K562 (cell line): ENCODE measurements around the gene PATL1. TPM values are rescaled to one million over a fixed set of nuclear protein-coding genes. Genes with fewer than 3 reads are reported as not detected.

Experiments
- ATAC-seq: fragments of 200-7000 bp; cut with Tn5 transposase; 3 replicates; pipeline ENCODE4 v1.9.1; 2020; ENCODE audit warnings: moderate library complexity
- BruUV-seq: library from RNA; stranded (reverse); fragments of 400-500 nt; replicated peaks from 2 replicates; lab custom pipeline; 2021; lab: Mats Ljungman, UMichigan
- CTCF ChIA-PET: fragments of 300-600 bp; formaldehyde crosslinking; extraction: SDS; loops from one replicate; lab custom pipeline; 2021; ENCODE audit warnings: low intra/inter-chr PET ratio; lab: Yijun Ruan, JAX
- POLR2A ChIA-PET: fragments of 300-600, 350-650 bp; sonication (Branson Sonifier 250); formaldehyde crosslinking; extraction: SDS; loops from one replicate; lab custom pipeline; 2021; ENCODE audit warnings: antibody characterized with exemption, inconsistent platforms; lab: Yijun Ruan, JAX
- DNase-seq, 4 experiments: peaks; one replicate each; pipeline versions ENCODE4 v3.0.0 to v3.0.0-alpha.2; 2011 to 2018; ENCODE audit warnings: low spot score in 3 of 4, mixed read lengths in 3 of 4; ENCODE audit errors: extremely low read depth in 1 of 4
- FAIRE-seq: peaks from 2 replicates; lab custom pipeline; 2011; peaks lifted over from hg19 to GRCh38; lab: Jason Lieb, UNC
- H2AFZ ChIP-seq: 2 replicates; pipeline ENCODE4 v1.6.0; 2011; ENCODE audit warnings: low read depth, low read length, control low read depth, inconsistent platforms
- H3K27ac ChIP-seq: fragments of 200-600 bp; 3 replicates; pipeline ENCODE4 v1.8.0; 2011; ENCODE audit warnings: low read depth, mild to moderate bottlenecking, control low read depth, inconsistent platforms, low read length, moderate library complexity, mixed read lengths; ENCODE audit errors: extremely low read depth
- H3K27me3 ChIP-seq, 2 experiments: fragments of 300-600 bp in 1 of 2; 2 replicates in 1 of 2; 3 replicates in 1 of 2; pipeline versions ENCODE4 v1.6.0 to v1.8.0; 2011; ENCODE audit warnings: inconsistent platforms in 2 of 2, low read length in 2 of 2, mild to moderate bottlenecking in 1 of 2, mixed read lengths in 1 of 2, moderate library complexity in 1 of 2; ENCODE audit not compliant: control insufficient read depth in 2 of 2, insufficient read depth in 2 of 2
- H3K36me3 ChIP-seq: fragments of 300-600 bp; 3 replicates; pipeline ENCODE4 v1.8.0; 2011; ENCODE audit warnings: mild to moderate bottlenecking, low read length, inconsistent platforms; ENCODE audit not compliant: control insufficient read depth, insufficient read depth
- H3K4me1 ChIP-seq, 2 experiments: fragments of 200-600 bp in 1 of 2; replicated peaks in 1 of 2; 2 replicates in 1 of 2; 3 replicates in 1 of 2; pipeline versions ENCODE4 v1.5.1 to v1.8.0; 2011; ENCODE audit warnings: inconsistent platforms in 2 of 2, low read length in 2 of 2, mild to moderate bottlenecking in 1 of 2, mixed read lengths in 1 of 2, moderate library complexity in 1 of 2; ENCODE audit not compliant: control insufficient read depth in 2 of 2, insufficient read depth in 2 of 2
- H3K4me2 ChIP-seq: 2 replicates; pipeline ENCODE4 v1.6.1; 2011; ENCODE audit warnings: low read length, control low read depth, inconsistent platforms, mixed read lengths; ENCODE audit not compliant: insufficient read depth
- H3K4me3 ChIP-seq: fragments of 200-600 bp; sonication (generic), shearing (Covaris generic); 2 replicates; pipeline ENCODE4 v1.5.1; 2016; ENCODE audit warnings: control low read depth, inconsistent platforms
- H3K79me2 ChIP-seq: fragments of 200-600 bp; 3 replicates; pipeline ENCODE4 v1.8.0; 2011; ENCODE audit warnings: low read length, inconsistent platforms; ENCODE audit not compliant: control insufficient read depth, insufficient read depth
- H3K9ac ChIP-seq, 2 experiments: 2 replicates each; pipeline versions ENCODE4 v1.6.0 to v1.6.1; 2011; ENCODE audit warnings: low read depth in 2 of 2, low read length in 2 of 2, control low read depth in 1 of 2, inconsistent platforms in 1 of 2, mild to moderate bottlenecking in 1 of 2, mixed read lengths in 1 of 2; ENCODE audit not compliant: insufficient read depth in 1 of 2
- H3K9me1 ChIP-seq: one replicate; pipeline ENCODE4 v1.6.0; 2011; ENCODE audit warnings: inconsistent platforms, mild to moderate bottlenecking, low read length, moderate library complexity; ENCODE audit not compliant: control insufficient read depth, insufficient read depth
- H3K9me3 ChIP-seq: replicated peaks from 2 replicates; pipeline ENCODE4 v1.5.1; 2011; ENCODE audit warnings: low read depth, low read length, inconsistent platforms; ENCODE audit not compliant: control insufficient read depth, insufficient read depth
- H4K20me1 ChIP-seq: replicated peaks from 2 replicates; pipeline ENCODE4 v1.6.1; 2011; ENCODE audit warnings: low read length, inconsistent platforms, mixed read lengths; ENCODE audit not compliant: control insufficient read depth, insufficient read depth
- BRD4 ChIP-seq: fragments of 200-600 bp; sonication (generic); IDR thresholded peaks from 2 replicates; pipeline ENCODE4 v1.6.1; 2017; ENCODE audit warnings: inconsistent platforms
- FOXA1 ChIP-seq: fragments of 450-650 bp; IDR thresholded peaks from 2 replicates; pipeline ENCODE4 v1.6.1; 2016; ENCODE audit warnings: mild to moderate bottlenecking, borderline replicate concordance
- FOXP1 ChIP-seq: sonication (generic); formaldehyde crosslinking; IDR thresholded peaks from 2 replicates; pipeline ENCODE4 v1.8.0; 2022; ENCODE audit warnings: mild to moderate bottlenecking, missing genetic modification reagents
- MCM2 ChIP-seq: fragments of 450-650 bp; IDR thresholded peaks from 2 replicates; pipeline ENCODE4 v1.6.1; 2017; ENCODE audit warnings: low read depth, mild to moderate bottlenecking
- RBM15 ChIP-seq: fragments of 200-400 bp; formaldehyde crosslinking; IDR thresholded peaks from 2 replicates; pipeline ENCODE4 v1.6.1; 2018; ENCODE audit warnings: mild to moderate bottlenecking, low read length, moderate library complexity; ENCODE audit not compliant: insufficient read depth
- RFX7 ChIP-seq: fragments of 250-450 bp; sonication (Bioruptor Pico); IDR thresholded peaks from 2 replicates; pipeline ENCODE4 v1.5.1; 2021; ENCODE audit warnings: mild to moderate bottlenecking
- RUNX1 ChIP-seq: sonication (generic); IDR thresholded peaks from 2 replicates; pipeline ENCODE4 v1.6.1; 2016; ENCODE audit warnings: antibody characterized with exemption, low read depth
- SMAD2 ChIP-seq: fragments of 150-350 bp; IDR thresholded peaks from 2 replicates; pipeline ENCODE4 v1.6.1; 2014; ENCODE audit warnings: low read depth, mild to moderate bottlenecking, low read length
- SMAD3 ChIP-seq: fragments of 450-650 bp; formaldehyde crosslinking; conservative IDR thresholded peaks from 2 replicates; pipeline ENCODE4 v1.4.0; 2020; ENCODE audit warnings: mild to moderate bottlenecking
- SMARCE1 ChIP-seq: fragments of 450-650 bp; IDR thresholded peaks from 2 replicates; pipeline ENCODE4 v1.7.1; 2016; ENCODE audit warnings: mild to moderate bottlenecking
- SPI1 ChIP-seq: IDR thresholded peaks from 2 replicates; pipeline ENCODE4 v1.6.1; 2011; ENCODE audit warnings: low read depth, low read length, control low read depth, borderline replicate concordance
- TGIF2 ChIP-seq: sonication (generic); formaldehyde crosslinking; IDR thresholded peaks from 2 replicates; pipeline ENCODE4 v1.8.1; 2022; ENCODE audit warnings: mild to moderate bottlenecking, missing genetic modification reagents, moderate library complexity
- XRCC3 ChIP-seq: fragments of 450-650 bp; IDR thresholded peaks from 2 replicates; pipeline ENCODE4 v1.6.1; 2017; ENCODE audit warnings: mild to moderate bottlenecking, moderate library complexity
- ZFP36 ChIP-seq: fragments of 150-350 bp; IDR thresholded peaks from 2 replicates; pipeline ENCODE4 v1.6.1; 2018; ENCODE audit warnings: low read length, low read depth; ENCODE audit not compliant: partially characterized antibody
- ZFPM2 ChIP-seq: fragments of 250-450 bp; sonication (Bioruptor Pico); IDR thresholded peaks from 2 replicates; pipeline ENCODE4 v1.5.1; 2022; ENCODE audit warnings: mild to moderate bottlenecking
- ZNF24 ChIP-seq: fragments of 450-650 bp; IDR thresholded peaks from 2 replicates; pipeline ENCODE4 v1.6.1; 2016
- ZNF253 ChIP-seq: fragments of 250-450 bp; sonication (Bioruptor Pico); conservative IDR thresholded peaks from 2 replicates; pipeline ENCODE4 v1.6.1; 2021; ENCODE audit warnings: mild to moderate bottlenecking
- WGBS: fragments of 100-300 bp; shearing (Covaris generic); methylation state at CpG from one replicate; pipeline ENCODE4 v1.1.6; 2016; ENCODE audit warnings: low coverage, mixed read lengths; ENCODE audit not compliant: insufficient coverage; ENCODE audit errors: missing lambda C conversion rate; 5-methylcytosine and 5-hydroxymethylcytosine counted together
- in situ Hi-C: fragments of 300-500 bp; cut with MboI; formaldehyde crosslinking; loops from 4 replicates; pipeline ENCODE4 v1.15.0; 2018; ENCODE audit warnings: inconsistent platforms, mixed read lengths
- intact Hi-C: fragments of 100-400 bp; cut with micrococcal nuclease; formaldehyde crosslinking; loops from 2 replicates; pipeline ENCODE4 v1.14.2; 2022
- polyA plus RNA-seq, 8 experiments: library from polyadenylated mRNA; depleted of rRNA in 4 of 8; stranded (reverse) in 5 of 8; unstranded in 3 of 8; fragments of >200 nt; fragmentation: Nextera tagmentation in 2 of 8; fragmentation: Illumina TruSeq in 1 of 8; extraction: Ambion mirVana in 2 of 8; extraction: Trizol in 1 of 8; gene quantifications; 2 replicates each; pipeline versions ENCODE4 v1.2.1 to v1.2.3, GENCODE V29; 2011 to 2014; ENCODE audit warnings: inconsistent platforms in 1 of 8, missing spikeins in 1 of 8
- total RNA-seq, 7 experiments: library from RNA; depleted of rRNA in 6 of 7; stranded (reverse); fragments of >200 nt in 6 of 7; fragmentation: Illumina TruSeq in 2 of 7; extraction: Trizol in 2 of 7; gene quantifications; 2 replicates each; pipeline versions ENCODE4 v1.2.1 to v1.2.3, GENCODE V29; 2011 to 2021; ENCODE audit warnings: low replicate concordance in 1 of 7
- TF ChIP-seq, protein P1 (sequence below), 3 experiments: fragments of 200-800 bp in 1 of 3; sonication (Bioruptor generic) in 1 of 3; sonication (generic) in 1 of 3; formaldehyde crosslinking in 1 of 3; IDR thresholded peaks; 2 replicates each; pipeline versions ENCODE4 v1.6.1 to v1.8.0; 2016 to 2022; ENCODE audit warnings: mild to moderate bottlenecking in 2 of 3, missing compliant biosample characterization in 2 of 3, missing genetic modification characterization in 2 of 3, missing genetic modification reagents in 1 of 3
- TF ChIP-seq, protein P2 (sequence below): fragments of 150-350 bp; conservative IDR thresholded peaks from 2 replicates; pipeline ENCODE4 v1.6.1; 2014; ENCODE audit warnings: low read length
- TF ChIP-seq, protein P3 (sequence below): sonication (generic); formaldehyde crosslinking; IDR thresholded peaks from 2 replicates; pipeline ENCODE4 v1.8.1; 2023; ENCODE audit warnings: mild to moderate bottlenecking, missing genetic modification reagents

PATL1 gene
- total and polyA plus RNA-seq, 9 of the 15 experiments (the other 6 are each of a cell fraction or from before 2014, with no cell fraction given): 3.2 to 48.0 (median 16.4) TPM

DNA sequence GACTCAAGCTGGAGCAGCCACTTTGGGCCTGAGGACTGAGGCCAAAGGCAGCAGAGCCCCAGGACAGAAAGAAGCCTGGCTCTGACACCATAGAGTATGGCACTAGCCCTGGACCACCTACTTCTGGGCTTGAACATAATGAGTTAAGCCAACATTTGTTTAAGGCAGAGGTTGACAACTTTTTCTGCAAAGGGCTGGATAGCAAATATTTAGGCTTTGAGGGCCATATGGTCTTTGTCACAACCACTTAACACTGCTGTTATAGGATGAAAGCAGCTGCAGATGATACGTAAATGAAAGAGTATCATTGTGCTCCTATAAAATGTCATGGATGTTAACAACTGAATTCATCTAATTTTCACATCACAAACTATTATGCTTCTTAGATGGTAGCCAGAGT is 69.9 kb downstream of the PATL1 start:
- BruUV-seq: no TSS peak

More for the DNA sequence above, 69.9 kb downstream of the PATL1 start:
- H3K79me2 ChIP-seq: peaks cover 4% of the 10 kb centered on the region; the same call in 1 of the 3 replicates
- H3K9me1 ChIP-seq: no peaks in the 10 kb centered on the region
- H3K27me3 ChIP-seq: no peaks in the 10 kb centered on the region
- no peaks in the 10 kb centered on the region for H3K4me1 ChIP-seq
- no peak overlapping the region for H3K4me2 ChIP-seq
- H3K27ac ChIP-seq: no peak overlapping the region
- H3K4me3 ChIP-seq: no peak overlapping the region
- intact Hi-C loops (no loop called here), in situ Hi-C loops (no loop called here)
- H3K36me3 ChIP-seq: peaks cover 98% of the 10 kb centered on the region
- DNase-seq: no peak
- no peak for FAIRE-seq
- TF ChIP-seq ZFP36: no peak
- TF ChIP-seq TGIF2 (CRISPR knock-in tag): no peak
- TF ChIP-seq, protein P1, sequence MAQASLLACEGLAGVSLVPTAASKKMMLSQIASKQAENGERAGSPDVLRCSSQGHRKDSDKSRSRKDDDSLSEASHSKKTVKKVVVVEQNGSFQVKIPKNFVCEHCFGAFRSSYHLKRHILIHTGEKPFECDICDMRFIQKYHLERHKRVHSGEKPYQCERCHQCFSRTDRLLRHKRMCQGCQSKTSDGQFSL (CRISPR knock-in tag; IDR thresholded peaks at IDR 0.05): no peak
- TF ChIP-seq, protein P1 (tag; IDR thresholded peaks at IDR 0.05): no peak
- TF ChIP-seq FOXA1: no peak
- no peak for TF ChIP-seq ZNF24
- no peak for TF ChIP-seq RUNX1
- no peak for TF ChIP-seq SMARCE1
- no peak for TF ChIP-seq SMAD2
- no peak for TF ChIP-seq XRCC3
- no peak for TF ChIP-seq BRD4
- TF ChIP-seq ZFPM2: no peak
- TF ChIP-seq MCM2: no peak
- TF ChIP-seq, protein P2, sequence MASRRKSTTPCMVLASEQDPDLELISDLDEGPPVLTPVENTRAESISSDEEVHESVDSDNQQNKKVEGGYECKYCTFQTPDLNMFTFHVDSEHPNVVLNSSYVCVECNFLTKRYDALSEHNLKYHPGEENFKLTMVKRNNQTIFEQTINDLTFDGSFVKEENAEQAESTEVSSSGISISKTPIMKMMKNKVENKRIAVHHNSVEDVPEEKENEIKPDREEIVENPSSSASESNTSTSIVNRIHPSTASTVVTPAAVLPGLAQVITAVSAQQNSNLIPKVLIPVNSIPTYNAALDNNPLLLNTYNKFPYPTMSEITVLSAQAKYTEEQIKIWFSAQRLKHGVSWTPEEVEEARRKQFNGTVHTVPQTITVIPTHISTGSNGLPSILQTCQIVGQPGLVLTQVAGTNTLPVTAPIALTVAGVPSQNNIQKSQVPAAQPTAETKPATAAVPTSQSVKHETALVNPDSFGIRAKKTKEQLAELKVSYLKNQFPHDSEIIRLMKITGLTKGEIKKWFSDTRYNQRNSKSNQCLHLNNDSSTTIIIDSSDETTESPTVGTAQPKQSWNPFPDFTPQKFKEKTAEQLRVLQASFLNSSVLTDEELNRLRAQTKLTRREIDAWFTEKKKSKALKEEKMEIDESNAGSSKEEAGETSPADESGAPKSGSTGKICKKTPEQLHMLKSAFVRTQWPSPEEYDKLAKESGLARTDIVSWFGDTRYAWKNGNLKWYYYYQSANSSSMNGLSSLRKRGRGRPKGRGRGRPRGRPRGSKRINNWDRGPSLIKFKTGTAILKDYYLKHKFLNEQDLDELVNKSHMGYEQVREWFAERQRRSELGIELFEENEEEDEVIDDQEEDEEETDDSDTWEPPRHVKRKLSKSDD: no peak
- no peak for TF ChIP-seq SMAD3 (CRISPR knock-in tag)
- TF ChIP-seq RBM15: no peak
- no peak for TF ChIP-seq FOXP1 (CRISPR knock-in tag)
- no peak for TF ChIP-seq SPI1
- TF ChIP-seq RFX7 (CRISPR knock-in tag): no peak
- TF ChIP-seq, protein P3, sequence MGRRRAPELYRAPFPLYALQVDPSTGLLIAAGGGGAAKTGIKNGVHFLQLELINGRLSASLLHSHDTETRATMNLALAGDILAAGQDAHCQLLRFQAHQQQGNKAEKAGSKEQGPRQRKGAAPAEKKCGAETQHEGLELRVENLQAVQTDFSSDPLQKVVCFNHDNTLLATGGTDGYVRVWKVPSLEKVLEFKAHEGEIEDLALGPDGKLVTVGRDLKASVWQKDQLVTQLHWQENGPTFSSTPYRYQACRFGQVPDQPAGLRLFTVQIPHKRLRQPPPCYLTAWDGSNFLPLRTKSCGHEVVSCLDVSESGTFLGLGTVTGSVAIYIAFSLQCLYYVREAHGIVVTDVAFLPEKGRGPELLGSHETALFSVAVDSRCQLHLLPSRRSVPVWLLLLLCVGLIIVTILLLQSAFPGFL (CRISPR knock-in tag): no peak
- TF ChIP-seq ZNF253 (CRISPR knock-in tag): no peak
- no peak overlapping the region for H3K9ac ChIP-seq
- H4K20me1 ChIP-seq: no peaks in the 10 kb centered on the region
- 93% methylated on average over 1 of the region's 1 CpG for WGBS
- no peak for ATAC-seq
- no peak overlapping the region for H2AFZ ChIP-seq
- CTCF ChIA-PET: no interaction called here
- no peaks in the 10 kb centered on the region for H3K9me3 ChIP-seq
- POLR2A ChIA-PET: interaction anchor here (0.7 to 1.9 kb wide), 4 partner anchors 10 to 116 kb away, joined by 3 to 7 read pairs (median 4); no protein-coding TSS in a partner anchor
